GM18519 (cell line): ENCODE measurements around the gene ADAP1.
"Not testable (repeated sequence)": the region's sequence is repeated elsewhere in the genome, so short reads cannot be mapped to it uniquely, and the experiment has no call there.

Source experiments
- ATAC-seq: cut with Tn5 transposase; IDR thresholded peaks from one replicate; pipeline ENCODE4 v1.9.1; 2021; ENCODE audit warnings: mild to moderate bottlenecking, moderate library complexity; ENCODE audit not compliant: unreplicated experiment, low FRiP score

The ADAP1 gene

GRCh38 chr7:960972-961371, 6.5 kb upstream of the ADAP1 start:
- ATAC-seq, result not testable (repeated sequence)

- ATAC-seq, result no peak
Observed at GRCh38 chr7:960269-960871, 5.9 kb upstream of the ADAP1 start.

- ATAC-seq, result not testable (repeated sequence)
Observed at GRCh38 chr7:959740-960139, 5.3 kb upstream of the ADAP1 start.

- ATAC-seq, result no peak
Observed at GRCh38 chr7:959271-959670, 4.8 kb upstream of the ADAP1 start.

- no peak for ATAC-seq
Observed at GRCh38 chr7:958221-959200, 4.0 kb upstream of the ADAP1 start.

GRCh38 chr7:957418-958220, 3.1 kb upstream of the ADAP1 start:
- no peak for ATAC-seq

GRCh38 chr7:956031-956430, 1.6 kb upstream of the ADAP1 start:
- no peak for ATAC-seq

GRCh38 chr7:953547-954327, 743 bp downstream of the ADAP1 start:
- ATAC-seq, result no peak

GRCh38 chr7:952548-953441, 1.7 kb downstream of the ADAP1 start:
- ATAC-seq, result no peak

- no peak for ATAC-seq
Observed at GRCh38 chr7:951881-952547, 2.5 kb downstream of the ADAP1 start.

GRCh38 chr7:949021-949934, 5.2 kb downstream of the ADAP1 start:
- no peak for ATAC-seq

- ATAC-seq, result no peak
Observed at GRCh38 chr7:947391-948210, 6.9 kb downstream of the ADAP1 start.

- ATAC-seq, result no peak
Observed at GRCh38 chr7:946256-946996, 8.1 kb downstream of the ADAP1 start.

- ATAC-seq, result no peak
Observed at GRCh38 chr7:945556-946255, 8.8 kb downstream of the ADAP1 start.

- no peak for ATAC-seq
Observed at GRCh38 chr7:945147-945555, 9.3 kb downstream of the ADAP1 start.

- ATAC-seq, result no peak
Observed at GRCh38 chr7:944744-945143, 9.7 kb downstream of the ADAP1 start.
